ENCODE results near the gene SLC39A11.

- TF ChIP-seq EZH2 (IDR thresholded peaks at IDR 0.05; ENCODE audit: low read depth) = no peak
- TF ChIP-seq CTCF (conservative IDR thresholded peaks at IDR 0.05) = no peak
Measured at GRCh38 chr17:72878975-72879660, 213.4 kb downstream of the SLC39A11 start.

Data from PC-9 (cell line).